GM12874 (cell line): Measurements from ENCODE around the gene CFAP53.

Experiments
- CTCF ChIP-seq: IDR thresholded peaks from 2 replicates; pipeline ENCODE4 v1.5.1; 2011; ENCODE audit warnings: low read depth, mild to moderate bottlenecking, control low read depth, low read length, moderate library complexity; ENCODE audit not compliant: insufficient read depth

The CFAP53 gene

GRCh38 chr18:50297621-50298442 lies 31.5 kb upstream of the CFAP53 start:
- no peak for TF ChIP-seq CTCF

- no peak for TF ChIP-seq CTCF
Measured at GRCh38 chr18:50293039-50293438, 26.7 kb upstream of the CFAP53 start.

GRCh38 chr18:50289108-50289443 lies 22.8 kb upstream of the CFAP53 start:
- TF ChIP-seq CTCF: no peak

GRCh38 chr18:50287441-50288347 lies 21.4 kb upstream of the CFAP53 start, which contains the start of gene CXXC1:
Gene CXXC1, minus strand, starts transcription at chr18:50287692. Its CDS starts 103 bp downstream, at chr18:50287589.
- TF ChIP-seq CTCF: peak; percentile 67

GRCh38 chr18:50287028-50287440 lies 20.7 kb upstream of the CFAP53 start:
- no peak for TF ChIP-seq CTCF

- no peak for TF ChIP-seq CTCF
Measured at GRCh38 chr18:50286391-50287027, 20.2 kb upstream of the CFAP53 start.

- no peak for TF ChIP-seq CTCF
Measured at GRCh38 chr18:50285631-50286321, 19.5 kb upstream of the CFAP53 start.
